DND-41 (cell line): Measurements from ENCODE around the gene TRIM9.

ENCODE experiments used
- ATAC-seq: fragments of 200-7000 bp; cut with Tn5 transposase; 3 replicates; pipeline ENCODE4 v1.9.1; 2021; ENCODE audit warnings: low read depth; ENCODE audit not compliant: insufficient read depth
- DNase-seq: peaks from one replicate; pipeline ENCODE4 v3.0.0-alpha.2; 2020
- H2AFZ ChIP-seq: 2 replicates; pipeline ENCODE4 v1.6.0; 2012; ENCODE audit warnings: low read depth, low read length
- H3K27ac ChIP-seq: 2 replicates; pipeline ENCODE4 v1.5.1; 2012; ENCODE audit warnings: low read length, inconsistent platforms
- H3K27me3 ChIP-seq: fragments of 200-600 bp; sonication (generic); 2 replicates; pipeline ENCODE4 v1.6.0; 2012; ENCODE audit warnings: low read length, mild to moderate bottlenecking, inconsistent platforms; ENCODE audit not compliant: insufficient read depth, poor library complexity
- H3K36me3 ChIP-seq: 2 replicates; pipeline ENCODE4 v1.5.1; 2012; ENCODE audit warnings: low read length, inconsistent platforms; ENCODE audit not compliant: insufficient read depth
- H3K4me1 ChIP-seq: 2 replicates; pipeline ENCODE4 v1.5.1; 2012; ENCODE audit warnings: mild to moderate bottlenecking, low read length; ENCODE audit not compliant: insufficient read depth
- H3K4me2 ChIP-seq: 2 replicates; pipeline ENCODE4 v1.6.0; 2012; ENCODE audit warnings: mild to moderate bottlenecking, moderate library complexity, low read length, inconsistent platforms; ENCODE audit not compliant: insufficient read depth
- H3K4me3 ChIP-seq, 2 experiments: fragments of 200-600 bp in 1 of 2; shearing (Covaris generic) in 1 of 2; 2 replicates each; pipeline ENCODE4 v1.5.1; 2012 to 2016; ENCODE audit warnings: inconsistent platforms in 2 of 2, low read length in 2 of 2, mild to moderate bottlenecking in 2 of 2, low read depth in 1 of 2, moderate library complexity in 1 of 2
- H3K79me2 ChIP-seq: 2 replicates; pipeline ENCODE4 v1.6.0; 2012; ENCODE audit warnings: low read length, inconsistent platforms; ENCODE audit not compliant: insufficient read depth
- H3K9ac ChIP-seq: 2 replicates; pipeline ENCODE4 v1.6.0; 2012; ENCODE audit warnings: low read depth, mild to moderate bottlenecking, inconsistent platforms, low read length, moderate library complexity
- H3K9me3 ChIP-seq: 2 replicates; pipeline ENCODE4 v1.5.1; 2012; ENCODE audit warnings: low read length, moderate library complexity, mild to moderate bottlenecking, inconsistent platforms; ENCODE audit not compliant: insufficient read depth, severe bottlenecking
- H4K20me1 ChIP-seq: 2 replicates; pipeline ENCODE4 v1.6.0; 2012; ENCODE audit warnings: low read length; ENCODE audit not compliant: insufficient read depth
- EZH2 ChIP-seq: IDR thresholded peaks from 3 replicates; pipeline ENCODE4 v1.6.1; 2012; ENCODE audit warnings: borderline replicate concordance, low read depth, mild to moderate bottlenecking, moderate library complexity, low read length, inconsistent platforms; ENCODE audit not compliant: severe bottlenecking
- TF ChIP-seq, protein P1 (sequence below): IDR thresholded peaks from 2 replicates; pipeline ENCODE4 v1.5.1; 2012; ENCODE audit warnings: borderline replicate concordance, low read length, moderate library complexity, mild to moderate bottlenecking; ENCODE audit not compliant: poor library complexity, severe bottlenecking; ENCODE audit errors: extremely low read depth

The TRIM9 gene

DNA sequence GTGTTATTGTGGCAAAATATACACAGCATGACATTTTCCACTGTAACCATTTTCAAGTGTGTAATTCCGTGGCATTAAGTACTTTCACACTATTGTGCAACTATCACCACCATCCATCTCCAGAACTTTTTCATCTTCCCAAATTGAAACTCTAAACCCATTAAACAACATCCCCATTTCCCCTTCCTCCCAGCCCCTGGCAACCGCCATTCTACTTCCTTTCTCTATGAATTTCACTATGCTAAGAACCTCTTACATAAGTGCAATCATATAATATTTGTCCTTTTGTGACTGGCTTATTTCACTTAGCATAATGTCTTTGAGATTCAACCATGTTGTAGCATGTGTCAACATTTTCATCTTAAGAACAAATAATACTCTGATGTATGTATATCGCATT, 82.8 kb downstream of the TRIM9 start:
- no peak overlapping the region for H3K9ac ChIP-seq
- no peak for DNase-seq
- no peak overlapping the region for H3K4me3 ChIP-seq
- no peak overlapping the region for H3K4me2 ChIP-seq
- no peak overlapping the region for H2AFZ ChIP-seq
- no peak for TF ChIP-seq EZH2
- TF ChIP-seq, protein P1, sequence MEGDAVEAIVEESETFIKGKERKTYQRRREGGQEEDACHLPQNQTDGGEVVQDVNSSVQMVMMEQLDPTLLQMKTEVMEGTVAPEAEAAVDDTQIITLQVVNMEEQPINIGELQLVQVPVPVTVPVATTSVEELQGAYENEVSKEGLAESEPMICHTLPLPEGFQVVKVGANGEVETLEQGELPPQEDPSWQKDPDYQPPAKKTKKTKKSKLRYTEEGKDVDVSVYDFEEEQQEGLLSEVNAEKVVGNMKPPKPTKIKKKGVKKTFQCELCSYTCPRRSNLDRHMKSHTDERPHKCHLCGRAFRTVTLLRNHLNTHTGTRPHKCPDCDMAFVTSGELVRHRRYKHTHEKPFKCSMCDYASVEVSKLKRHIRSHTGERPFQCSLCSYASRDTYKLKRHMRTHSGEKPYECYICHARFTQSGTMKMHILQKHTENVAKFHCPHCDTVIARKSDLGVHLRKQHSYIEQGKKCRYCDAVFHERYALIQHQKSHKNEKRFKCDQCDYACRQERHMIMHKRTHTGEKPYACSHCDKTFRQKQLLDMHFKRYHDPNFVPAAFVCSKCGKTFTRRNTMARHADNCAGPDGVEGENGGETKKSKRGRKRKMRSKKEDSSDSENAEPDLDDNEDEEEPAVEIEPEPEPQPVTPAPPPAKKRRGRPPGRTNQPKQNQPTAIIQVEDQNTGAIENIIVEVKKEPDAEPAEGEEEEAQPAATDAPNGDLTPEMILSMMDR: no peak
- no peaks in the 10 kb centered on the region for H3K9me3 ChIP-seq
- peaks cover 4% of the 10 kb centered on the region for H3K36me3 ChIP-seq
- H3K27ac ChIP-seq: no peak overlapping the region
- H3K79me2 ChIP-seq: no peaks in the 10 kb centered on the region
- no peak for ATAC-seq
- no peaks in the 10 kb centered on the region for H3K27me3 ChIP-seq
- no peaks in the 10 kb centered on the region for H3K4me1 ChIP-seq
- no peaks in the 10 kb centered on the region for H4K20me1 ChIP-seq

DNA sequence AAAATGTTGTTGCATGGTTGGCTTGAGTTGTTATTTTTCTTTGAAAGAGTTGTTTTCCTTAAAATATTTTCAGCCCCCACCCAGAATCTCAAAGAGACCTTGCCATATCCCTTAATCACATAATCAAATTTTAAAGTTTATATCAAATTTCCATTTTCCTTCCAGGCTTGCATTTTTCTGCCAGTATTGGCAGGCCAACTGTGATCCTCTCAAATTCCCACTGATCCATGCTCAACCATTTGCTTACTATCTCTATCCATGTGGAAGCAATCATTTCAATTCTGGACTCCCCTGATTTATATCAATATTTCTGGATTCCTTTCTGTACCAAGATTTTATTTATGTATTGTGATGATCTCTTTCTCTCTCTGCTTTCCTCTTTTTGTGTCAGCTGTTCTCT, 86.5 kb downstream of the TRIM9 start:
- no peaks in the 10 kb centered on the region for H3K79me2 ChIP-seq
- TF ChIP-seq, protein P1: no peak
- no peak for TF ChIP-seq EZH2
- H3K4me2 ChIP-seq: no peak overlapping the region
- H3K27ac ChIP-seq: no peak overlapping the region
- no peak overlapping the region for H2AFZ ChIP-seq
- no peaks in the 10 kb centered on the region for H3K27me3 ChIP-seq
- no peaks in the 10 kb centered on the region for H4K20me1 ChIP-seq
- no peaks in the 10 kb centered on the region for H3K9me3 ChIP-seq
- H3K4me1 ChIP-seq: no peaks in the 10 kb centered on the region
- DNase-seq (no peak), ATAC-seq (no peak)
- H3K36me3 ChIP-seq: peaks cover 10% of the 10 kb centered on the region
- H3K4me3 ChIP-seq: no peak overlapping the region
- no peak overlapping the region for H3K9ac ChIP-seq

DNA sequence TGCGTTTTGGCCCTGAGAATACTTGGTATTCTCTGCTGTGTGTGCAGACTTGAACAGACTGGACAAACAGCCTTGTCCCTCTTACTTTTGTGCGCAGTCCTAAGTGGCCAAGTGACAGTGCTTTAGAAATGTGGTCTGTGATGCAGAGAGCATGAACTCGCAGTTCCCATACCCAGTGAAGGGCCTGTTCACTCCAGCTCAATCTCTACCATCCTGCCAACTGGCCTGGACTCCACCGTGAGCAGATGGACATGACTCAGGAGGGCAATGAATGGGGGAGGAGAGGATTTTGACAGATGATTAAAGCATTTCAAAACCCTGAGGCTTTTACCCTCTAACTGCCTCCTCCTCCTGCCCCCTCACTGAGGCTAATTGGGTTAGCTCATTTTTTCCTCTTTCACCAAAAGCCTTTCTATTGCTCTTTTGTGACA, 88.1 kb downstream of the TRIM9 start:
- Histone ChIP-seq H3K36me3 (peaks cover 10% of the 10 kb centered on the region), H3K4me1 (no peaks in the 10 kb centered on the region), H3K27me3 (no peaks in the 10 kb centered on the region), H3K9ac (no peak overlapping the region), H3K4me2 (no peak overlapping the region), H3K9me3 (no peaks in the 10 kb centered on the region), H3K79me2 (no peaks in the 10 kb centered on the region), H2AFZ (no peak overlapping the region), H3K27ac (no peak overlapping the region), H4K20me1 (no peaks in the 10 kb centered on the region), H3K4me3 (no peak overlapping the region)
- DNase-seq (no peak), ATAC-seq (no peak)
- TF ChIP-seq EZH2: no peak
- TF ChIP-seq, protein P1: no peak

DNA sequence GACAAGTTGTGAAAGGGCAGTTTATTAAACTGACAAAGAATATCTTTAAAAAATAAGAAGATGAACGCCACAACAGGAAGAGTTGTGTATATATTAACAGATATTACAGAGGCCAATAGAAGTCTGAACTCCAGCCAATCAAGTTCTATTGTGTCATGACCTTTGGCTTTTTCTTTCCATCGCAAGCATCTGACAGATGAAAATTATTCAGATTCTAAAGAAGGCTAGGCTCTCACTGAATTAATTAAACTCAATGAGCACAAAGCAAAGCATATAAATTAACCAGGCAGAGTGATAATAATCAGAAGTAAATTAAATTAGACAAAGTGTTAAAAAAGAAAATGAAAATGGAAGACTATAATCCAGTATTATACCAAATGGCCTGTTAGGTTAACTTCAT, 88.6 kb downstream of the TRIM9 start:
- H3K4me2 ChIP-seq: no peak overlapping the region
- H3K27ac ChIP-seq: no peak overlapping the region
- H3K79me2 ChIP-seq: no peaks in the 10 kb centered on the region

More for the DNA sequence above, 88.6 kb downstream of the TRIM9 start:
- Histone ChIP-seq H2AFZ (no peak overlapping the region), H3K9me3 (no peaks in the 10 kb centered on the region), H4K20me1 (no peaks in the 10 kb centered on the region), H3K27me3 (no peaks in the 10 kb centered on the region), H3K36me3 (peaks cover 10% of the 10 kb centered on the region), H3K4me3 (no peak overlapping the region), H3K4me1 (no peaks in the 10 kb centered on the region), H3K9ac (no peak overlapping the region)
- TF ChIP-seq EZH2: no peak
- TF ChIP-seq, protein P1: no peak
- ATAC-seq (no peak), DNase-seq (no peak)
